Measurements from ENCODE around the gene RAB6B. TPM values are rescaled to one million over a fixed set of nuclear protein-coding genes. Genes with fewer than 3 reads are reported as not detected.
A peak's percentile ranks its signal among the peaks of the same experiment; 100 is the strongest.

Gene RAB6B
- total and polyA plus RNA-seq, 7 experiments from 2014 or later = 0.14 to 1.2 (median 0.22) TPM; not detected in 3

- no peaks in the 10 kb centered on the region for H3K9me3 ChIP-seq (ENCODE audit: control insufficient read depth in 2 of 3, low read length in 3 of 3)
- H3K4me3 ChIP-seq (ENCODE audit: low read length) = no peak overlapping the region
- no peak overlapping the region for H3K4me3 Mint-ChIP-seq
- intact Hi-C loops (cut with micrococcal nuclease) = no loop called here
- POLR2A ChIA-PET = no interaction called here
- peaks cover 0 to 3% of the 10 kb centered on the region in 2 donors for H3K27me3 ChIP-seq (ENCODE audit: control insufficient read depth in 2 of 2, insufficient read depth in 2 of 2, low read length in 2 of 2)
- H3K4me1 ChIP-seq (ENCODE audit: control insufficient read depth in 2 of 2, insufficient read depth in 2 of 2, low read length in 2 of 2) = peaks cover 7 to 8% of the 10 kb centered on the region in 2 donors
- peaks cover 0 to 19% (median 15%) of the 10 kb centered on the region in 5 donors for H3K27me3 Mint-ChIP-seq
- no peaks in the 10 kb centered on the region for H3K9me3 Mint-ChIP-seq
- H3K36me3 ChIP-seq (ENCODE audit: control insufficient read depth in 2 of 3, insufficient read depth in 3 of 3, low read length in 3 of 3) = peaks cover 0 to 16% (median 5%) of the 10 kb centered on the region in 3 experiments
- CTCF ChIA-PET = interaction anchor here (0.6 kb wide), 1 partner anchor 141 kb away, joined by 3 read pairs; no protein-coding TSS in a partner anchor
- peaks cover 0 to 9% (median 6%) of the 10 kb centered on the region in 5 donors for H3K36me3 Mint-ChIP-seq
- no peak for DNase-seq
- no peak for ATAC-seq
- H3K4me1 Mint-ChIP-seq = peaks cover 16 to 35% (median 28%) of the 10 kb centered on the region in 7 donors
- no peak overlapping the region for H3K27ac ChIP-seq (ENCODE audit: low read depth, low read length)
- peak overlapping the region in 1 of 9 donors; percentile 28 for H3K27ac Mint-ChIP-seq
Measured at GRCh38 chr3:133803469-133803868, 92.2 kb downstream of the RAB6B start.

GRCh38 chr3:133799794-133800585, 95.7 kb downstream of the RAB6B start:
- peaks cover 0 to 2% (median under 1%) of the 10 kb centered on the region in 7 donors for H3K4me1 Mint-ChIP-seq
- peaks cover 0 to 8% (median 0%) of the 10 kb centered on the region in 11 donors for H3K9me3 Mint-ChIP-seq
- H3K4me3 Mint-ChIP-seq = no peak overlapping the region
- Histone ChIP-seq H3K36me3 (ENCODE audit: control insufficient read depth in 2 of 3, insufficient read depth in 3 of 3, low read length in 3 of 3) (no peaks in the 10 kb centered on the region), H3K4me1 (ENCODE audit: control insufficient read depth in 2 of 2, insufficient read depth in 2 of 2, low read length in 2 of 2) (peaks cover 0 to under 1% of the 10 kb centered on the region in 2 donors), H3K4me3 (ENCODE audit: low read length) (no peak overlapping the region), H3K27ac (ENCODE audit: low read depth, low read length) (no peak overlapping the region), H3K27me3 (ENCODE audit: control insufficient read depth in 2 of 2, insufficient read depth in 2 of 2, low read length in 2 of 2) (peaks cover 0 to 7% of the 10 kb centered on the region in 2 donors), H3K9me3 (ENCODE audit: control insufficient read depth in 2 of 3, low read length in 3 of 3) (no peaks in the 10 kb centered on the region)
- intact Hi-C loops (cut with micrococcal nuclease) = no loop called here
- ChIA-PET CTCF (no interaction called here), POLR2A (no interaction called here)
- peaks cover 0 to 2% (median 0%) of the 10 kb centered on the region in 5 donors for H3K36me3 Mint-ChIP-seq
- no peak overlapping the region for H3K27ac Mint-ChIP-seq
- ATAC-seq = peak; percentile 74
- DNase-seq = no peak
- H3K27me3 Mint-ChIP-seq = peaks cover 0 to 37% (median 32%) of the 10 kb centered on the region in 5 donors

- no peak for DNase-seq
- Histone ChIP-seq H3K27ac (ENCODE audit: low read depth, low read length) (no peak overlapping the region), H3K36me3 (ENCODE audit: control insufficient read depth in 2 of 3, insufficient read depth in 3 of 3, low read length in 3 of 3) (no peaks in the 10 kb centered on the region), H3K9me3 (ENCODE audit: control insufficient read depth in 2 of 3, low read length in 3 of 3) (no peaks in the 10 kb centered on the region), H3K4me1 (ENCODE audit: control insufficient read depth in 2 of 2, insufficient read depth in 2 of 2, low read length in 2 of 2) (no peaks in the 10 kb centered on the region), H3K27me3 (ENCODE audit: control insufficient read depth in 2 of 2, insufficient read depth in 2 of 2, low read length in 2 of 2) (peaks cover 0 to 7% of the 10 kb centered on the region in 2 donors), H3K4me3 (ENCODE audit: low read length) (no peak overlapping the region)
- Mint-ChIP-seq H3K36me3 (peaks cover 0 to 5% (median 2%) of the 10 kb centered on the region in 5 donors), H3K4me3 (no peak overlapping the region), H3K4me1 (no peaks in the 10 kb centered on the region), H3K27ac (no peak overlapping the region), H3K27me3 (peaks cover 0 to 38% (median 35%) of the 10 kb centered on the region in 5 donors), H3K9me3 (peaks cover 4 to 14% (median 6%) of the 10 kb centered on the region in 11 donors)
- intact Hi-C loops (cut with micrococcal nuclease) = no loop called here
- ChIA-PET CTCF (no interaction called here), POLR2A (no interaction called here)
- ATAC-seq = no peak
Measured at GRCh38 chr3:133797396-133798105, 98.1 kb downstream of the RAB6B start.

GRCh38 chr3:133792171-133792763, 103.4 kb downstream of the RAB6B start:
- no peak overlapping the region for H3K4me3 Mint-ChIP-seq
- no peaks in the 10 kb centered on the region for H3K4me1 Mint-ChIP-seq
- Histone ChIP-seq H3K27ac (ENCODE audit: low read depth, low read length) (no peak overlapping the region), H3K9me3 (ENCODE audit: control insufficient read depth in 2 of 3, low read length in 3 of 3) (peaks cover 0 to 6% (median 0%) of the 10 kb centered on the region in 3 experiments), H3K4me1 (ENCODE audit: control insufficient read depth in 2 of 2, insufficient read depth in 2 of 2, low read length in 2 of 2) (no peaks in the 10 kb centered on the region), H3K36me3 (ENCODE audit: control insufficient read depth in 2 of 3, insufficient read depth in 3 of 3, low read length in 3 of 3) (no peaks in the 10 kb centered on the region), H3K27me3 (ENCODE audit: control insufficient read depth in 2 of 2, insufficient read depth in 2 of 2, low read length in 2 of 2) (no peaks in the 10 kb centered on the region), H3K4me3 (ENCODE audit: low read length) (no peak overlapping the region)
- ATAC-seq = no peak
- H3K27ac Mint-ChIP-seq = no peak overlapping the region
- peaks cover 4 to 28% (median 19%) of the 10 kb centered on the region in 5 donors for H3K27me3 Mint-ChIP-seq
- peaks cover 5 to 23% (median 8%) of the 10 kb centered on the region in 11 donors for H3K9me3 Mint-ChIP-seq
- POLR2A ChIA-PET = no interaction called here
- CTCF ChIA-PET = no interaction called here
- peaks cover 0 to 7% (median 2%) of the 10 kb centered on the region in 5 donors for H3K36me3 Mint-ChIP-seq
- intact Hi-C loops (cut with micrococcal nuclease) = no loop called here
- DNase-seq = no peak

GRCh38 chr3:133788024-133788423, 107.7 kb downstream of the RAB6B start:
- H3K27ac ChIP-seq (ENCODE audit: low read depth, low read length) = no peak overlapping the region

GRCh38 chr3:133783762-133784161, 111.9 kb downstream of the RAB6B start:
- Histone ChIP-seq H3K36me3 (ENCODE audit: control insufficient read depth in 2 of 3, insufficient read depth in 3 of 3, low read length in 3 of 3) (no peaks in the 10 kb centered on the region), H3K9me3 (ENCODE audit: control insufficient read depth in 2 of 3, low read length in 3 of 3) (no peaks in the 10 kb centered on the region), H3K4me3 (ENCODE audit: low read length) (no peak overlapping the region), H3K4me1 (ENCODE audit: control insufficient read depth in 2 of 2, insufficient read depth in 2 of 2, low read length in 2 of 2) (no peaks in the 10 kb centered on the region), H3K27ac (ENCODE audit: low read depth, low read length) (no peak overlapping the region), H3K27me3 (ENCODE audit: control insufficient read depth in 2 of 2, insufficient read depth in 2 of 2, low read length in 2 of 2) (no peaks in the 10 kb centered on the region)
- DNase-seq (no peak), ATAC-seq (no peak)
- intact Hi-C loops (cut with micrococcal nuclease) = no loop called here
- H3K27me3 Mint-ChIP-seq = peaks cover 23 to 32% (median 26%) of the 10 kb centered on the region in 5 donors
- no peaks in the 10 kb centered on the region for H3K4me1 Mint-ChIP-seq
- peaks cover 0 to 6% (median 0%) of the 10 kb centered on the region in 11 donors for H3K9me3 Mint-ChIP-seq
- CTCF ChIA-PET = no interaction called here
- no peak overlapping the region for H3K4me3 Mint-ChIP-seq
- H3K36me3 Mint-ChIP-seq = no peaks in the 10 kb centered on the region
- H3K27ac Mint-ChIP-seq = no peak overlapping the region
- POLR2A ChIA-PET = no interaction called here

More at GRCh38 chr3:133788024-133788423, 107.7 kb downstream of the RAB6B start:
- H3K27me3 Mint-ChIP-seq = peaks cover 4 to 18% (median 16%) of the 10 kb centered on the region in 5 donors
- no peak overlapping the region for H3K27ac Mint-ChIP-seq
- intact Hi-C loops (cut with micrococcal nuclease) = no loop called here
- ATAC-seq = no peak
- no peak for DNase-seq
- H3K9me3 Mint-ChIP-seq = peaks cover 4 to 21% (median 7%) of the 10 kb centered on the region in 11 donors
- H3K36me3 ChIP-seq (ENCODE audit: control insufficient read depth in 2 of 3, insufficient read depth in 3 of 3, low read length in 3 of 3) = no peaks in the 10 kb centered on the region
- no peaks in the 10 kb centered on the region for H3K4me1 Mint-ChIP-seq
- H3K9me3 ChIP-seq (ENCODE audit: control insufficient read depth in 2 of 3, low read length in 3 of 3) = peaks cover 0 to 6% (median 0%) of the 10 kb centered on the region in 3 experiments
- POLR2A ChIA-PET = no interaction called here
- no peak overlapping the region for H3K4me3 ChIP-seq (ENCODE audit: low read length)
- H3K4me3 Mint-ChIP-seq = no peak overlapping the region
- H3K36me3 Mint-ChIP-seq = peaks cover 0 to 7% (median 0%) of the 10 kb centered on the region in 5 donors
- H3K4me1 ChIP-seq (ENCODE audit: control insufficient read depth in 2 of 2, insufficient read depth in 2 of 2, low read length in 2 of 2) = no peaks in the 10 kb centered on the region
- CTCF ChIA-PET = no interaction called here
- H3K27me3 ChIP-seq (ENCODE audit: control insufficient read depth in 2 of 2, insufficient read depth in 2 of 2, low read length in 2 of 2) = no peaks in the 10 kb centered on the region
